ENCODE results near the gene TMEM132E.

- TF ChIP-seq EZH2 (IDR thresholded peaks at IDR 0.05; ENCODE audit: low read depth, unreplicated experiment): no peak
- no peak for TF ChIP-seq EZH2phosphoT487 (IDR thresholded peaks at IDR 0.05; ENCODE audit: unreplicated experiment)
- TF ChIP-seq, protein P1, sequence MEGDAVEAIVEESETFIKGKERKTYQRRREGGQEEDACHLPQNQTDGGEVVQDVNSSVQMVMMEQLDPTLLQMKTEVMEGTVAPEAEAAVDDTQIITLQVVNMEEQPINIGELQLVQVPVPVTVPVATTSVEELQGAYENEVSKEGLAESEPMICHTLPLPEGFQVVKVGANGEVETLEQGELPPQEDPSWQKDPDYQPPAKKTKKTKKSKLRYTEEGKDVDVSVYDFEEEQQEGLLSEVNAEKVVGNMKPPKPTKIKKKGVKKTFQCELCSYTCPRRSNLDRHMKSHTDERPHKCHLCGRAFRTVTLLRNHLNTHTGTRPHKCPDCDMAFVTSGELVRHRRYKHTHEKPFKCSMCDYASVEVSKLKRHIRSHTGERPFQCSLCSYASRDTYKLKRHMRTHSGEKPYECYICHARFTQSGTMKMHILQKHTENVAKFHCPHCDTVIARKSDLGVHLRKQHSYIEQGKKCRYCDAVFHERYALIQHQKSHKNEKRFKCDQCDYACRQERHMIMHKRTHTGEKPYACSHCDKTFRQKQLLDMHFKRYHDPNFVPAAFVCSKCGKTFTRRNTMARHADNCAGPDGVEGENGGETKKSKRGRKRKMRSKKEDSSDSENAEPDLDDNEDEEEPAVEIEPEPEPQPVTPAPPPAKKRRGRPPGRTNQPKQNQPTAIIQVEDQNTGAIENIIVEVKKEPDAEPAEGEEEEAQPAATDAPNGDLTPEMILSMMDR (conservative IDR thresholded peaks at IDR 0.05; ENCODE audit: low read depth in 2 of 2): peak; percentile 90 to 99
- TF ChIP-seq POLR2AphosphoS5 (IDR thresholded peaks at IDR 0.05; ENCODE audit: low read depth): no peak
- TF ChIP-seq, protein P2, sequence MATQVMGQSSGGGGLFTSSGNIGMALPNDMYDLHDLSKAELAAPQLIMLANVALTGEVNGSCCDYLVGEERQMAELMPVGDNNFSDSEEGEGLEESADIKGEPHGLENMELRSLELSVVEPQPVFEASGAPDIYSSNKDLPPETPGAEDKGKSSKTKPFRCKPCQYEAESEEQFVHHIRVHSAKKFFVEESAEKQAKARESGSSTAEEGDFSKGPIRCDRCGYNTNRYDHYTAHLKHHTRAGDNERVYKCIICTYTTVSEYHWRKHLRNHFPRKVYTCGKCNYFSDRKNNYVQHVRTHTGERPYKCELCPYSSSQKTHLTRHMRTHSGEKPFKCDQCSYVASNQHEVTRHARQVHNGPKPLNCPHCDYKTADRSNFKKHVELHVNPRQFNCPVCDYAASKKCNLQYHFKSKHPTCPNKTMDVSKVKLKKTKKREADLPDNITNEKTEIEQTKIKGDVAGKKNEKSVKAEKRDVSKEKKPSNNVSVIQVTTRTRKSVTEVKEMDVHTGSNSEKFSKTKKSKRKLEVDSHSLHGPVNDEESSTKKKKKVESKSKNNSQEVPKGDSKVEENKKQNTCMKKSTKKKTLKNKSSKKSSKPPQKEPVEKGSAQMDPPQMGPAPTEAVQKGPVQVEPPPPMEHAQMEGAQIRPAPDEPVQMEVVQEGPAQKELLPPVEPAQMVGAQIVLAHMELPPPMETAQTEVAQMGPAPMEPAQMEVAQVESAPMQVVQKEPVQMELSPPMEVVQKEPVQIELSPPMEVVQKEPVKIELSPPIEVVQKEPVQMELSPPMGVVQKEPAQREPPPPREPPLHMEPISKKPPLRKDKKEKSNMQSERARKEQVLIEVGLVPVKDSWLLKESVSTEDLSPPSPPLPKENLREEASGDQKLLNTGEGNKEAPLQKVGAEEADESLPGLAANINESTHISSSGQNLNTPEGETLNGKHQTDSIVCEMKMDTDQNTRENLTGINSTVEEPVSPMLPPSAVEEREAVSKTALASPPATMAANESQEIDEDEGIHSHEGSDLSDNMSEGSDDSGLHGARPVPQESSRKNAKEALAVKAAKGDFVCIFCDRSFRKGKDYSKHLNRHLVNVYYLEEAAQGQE (IDR thresholded peaks at IDR 0.05; ENCODE audit: unreplicated experiment): no peak
- TF ChIP-seq STAT1 (IDR thresholded peaks at IDR 0.05; ENCODE audit: unreplicated experiment): no peak
- TF ChIP-seq CREB1 (CRISPR knock-in tag; IDR thresholded peaks at IDR 0.05; ENCODE audit: low read depth): no peak
Measured at GRCh38 chr17:34542700-34543336, 36.6 kb upstream of the TMEM132E start.
